SH-SY5Y (cell line): Measurements from ENCODE around the gene GPR65.
A peak's percentile ranks its signal among the peaks of the same experiment; 100 is the strongest.

Source experiments
- GATA2 ChIP-seq: IDR thresholded peaks from 2 replicates; pipeline ENCODE4 v1.6.1; 2011; ENCODE audit warnings: mild to moderate bottlenecking, low read depth, low read length
- GATA3 ChIP-seq: IDR thresholded peaks from 2 replicates; pipeline ENCODE4 v1.6.1; 2011; ENCODE audit warnings: low read depth, mild to moderate bottlenecking, low read length, moderate library complexity

The GPR65 gene

DNA sequence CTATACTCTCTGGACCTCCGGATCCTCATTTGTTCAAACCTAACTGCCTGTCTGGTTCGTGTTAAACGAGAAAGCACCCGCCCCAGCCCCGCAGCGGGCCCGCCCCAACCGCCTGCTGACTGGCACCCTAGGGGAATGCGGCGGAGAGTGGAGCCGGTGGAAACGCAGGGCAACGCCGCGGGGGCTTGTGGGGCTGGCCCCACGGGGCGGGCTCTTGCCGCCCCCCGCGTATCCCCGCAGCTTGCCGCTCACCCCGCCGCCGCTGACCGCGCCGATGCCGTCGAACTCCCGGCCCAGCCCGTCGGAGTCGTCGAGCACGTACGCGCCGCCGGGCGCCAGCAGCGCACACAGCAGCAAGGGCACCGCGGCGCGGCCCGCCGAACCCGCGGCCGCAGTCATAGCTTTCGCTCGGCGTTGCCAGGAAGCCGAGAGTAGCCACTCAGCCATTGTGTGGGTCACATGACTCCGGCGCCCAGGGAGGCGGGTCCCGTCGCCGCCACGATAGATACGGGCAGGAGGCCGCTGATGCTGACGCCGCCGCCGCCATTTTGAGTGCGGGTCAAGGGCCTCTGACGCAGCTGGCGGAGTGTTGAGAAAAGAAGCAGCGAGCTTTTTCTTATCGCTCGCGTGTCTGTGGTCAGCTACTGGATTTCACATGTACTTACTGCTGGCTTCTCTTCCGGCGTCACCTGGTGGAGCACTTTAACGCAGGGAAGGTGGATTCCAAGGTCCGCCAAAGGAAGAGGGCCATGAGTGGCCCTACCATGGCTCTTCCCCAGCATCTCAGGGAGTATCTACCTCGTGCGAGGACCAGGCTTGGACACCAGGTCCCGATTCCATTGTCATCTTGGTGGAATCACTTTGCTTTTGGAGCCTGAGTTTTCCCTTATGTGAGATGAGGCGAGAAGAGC lies 12.0 kb upstream of the GPR65 start, which contains the start of gene GALC:
Gene GALC, minus strand, starts transcription at position 465 of the 911 bp plus-strand sequence. Its CDS starts 18 bp downstream, at position 447.
- TF ChIP-seq GATA2 (0 out of 2 replicates have a peak, but pooled peaks have one; percentile 6), GATA3 (no peak)

DNA sequence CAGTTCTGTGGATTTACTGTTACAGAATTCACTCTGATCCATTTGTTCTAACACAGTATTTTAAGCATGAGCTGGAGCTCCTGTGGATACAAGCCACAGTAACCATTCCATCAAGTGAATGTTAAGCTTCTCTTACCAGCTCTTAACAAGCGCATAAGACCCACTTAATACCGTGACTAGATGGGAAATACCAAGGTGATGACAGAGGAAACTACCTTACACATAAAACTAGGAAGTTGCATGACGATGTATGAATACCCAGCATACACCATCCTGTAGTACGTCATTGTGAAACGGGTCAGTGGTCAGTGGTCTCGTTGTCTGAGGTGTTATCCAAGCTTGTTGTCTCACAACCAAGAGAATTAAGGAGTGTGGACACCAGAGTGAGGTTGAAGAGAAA lies 10.0 kb upstream of the GPR65 start:
- TF ChIP-seq GATA2 (no peak), GATA3 (no peak)

GRCh38 chr14:87995500-87996290 lies 9.2 kb upstream of the GPR65 start:
- no peak for TF ChIP-seq GATA2
- TF ChIP-seq GATA3: no peak

GRCh38 chr14:87996291-87996592 lies 8.7 kb upstream of the GPR65 start:
- TF ChIP-seq GATA2 (no peak), GATA3 (no peak)

- TF ChIP-seq GATA2 (no peak), GATA3 (no peak)
These were observed 6.5 kb upstream of the GPR65 start for GRCh38 chr14:87998482-87998881.

GRCh38 chr14:87999277-87999676 lies 5.7 kb upstream of the GPR65 start:
- TF ChIP-seq GATA2: no peak
- TF ChIP-seq GATA3: no peak

DNA sequence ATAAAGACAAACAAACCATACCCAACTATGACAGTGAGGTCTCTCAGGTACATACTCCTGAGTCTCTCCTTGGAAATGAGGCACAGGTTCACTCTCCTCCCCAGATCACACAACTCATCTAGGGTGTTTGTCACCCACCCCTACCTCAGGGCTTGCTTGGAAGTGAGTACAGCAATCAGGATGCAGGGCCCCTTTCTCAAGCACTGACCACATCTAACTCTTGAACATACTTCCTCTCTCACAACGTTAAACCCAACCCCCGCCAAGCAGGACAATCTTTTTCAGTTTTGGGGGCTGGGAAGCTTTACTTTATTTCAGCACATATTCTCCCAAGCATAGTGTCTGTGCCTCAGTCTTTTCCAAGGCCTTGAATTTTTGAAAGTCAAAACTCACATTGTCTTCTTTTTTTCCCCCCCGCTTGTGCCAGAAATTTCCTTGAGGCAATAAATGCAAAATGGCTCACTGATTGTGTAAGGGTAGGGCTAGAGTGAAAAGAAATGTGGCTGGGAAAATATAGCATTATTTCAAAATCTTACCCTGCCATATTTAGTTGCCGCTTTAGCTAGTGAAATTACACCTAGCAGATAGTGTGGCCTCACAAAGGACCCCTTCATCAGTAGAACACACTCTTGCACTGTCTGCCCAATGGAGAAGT lies 2.4 kb upstream of the GPR65 start:
- TF ChIP-seq GATA2: no peak

GRCh38 chr14:88003425-88003824 lies 1.5 kb upstream of the GPR65 start:
- TF ChIP-seq GATA2 (no peak), GATA3 (no peak)

- TF ChIP-seq GATA2: no peak
- no peak for TF ChIP-seq GATA3
These were observed 364 bp upstream of the GPR65 start for GRCh38 chr14:88004506-88005036.

DNA sequence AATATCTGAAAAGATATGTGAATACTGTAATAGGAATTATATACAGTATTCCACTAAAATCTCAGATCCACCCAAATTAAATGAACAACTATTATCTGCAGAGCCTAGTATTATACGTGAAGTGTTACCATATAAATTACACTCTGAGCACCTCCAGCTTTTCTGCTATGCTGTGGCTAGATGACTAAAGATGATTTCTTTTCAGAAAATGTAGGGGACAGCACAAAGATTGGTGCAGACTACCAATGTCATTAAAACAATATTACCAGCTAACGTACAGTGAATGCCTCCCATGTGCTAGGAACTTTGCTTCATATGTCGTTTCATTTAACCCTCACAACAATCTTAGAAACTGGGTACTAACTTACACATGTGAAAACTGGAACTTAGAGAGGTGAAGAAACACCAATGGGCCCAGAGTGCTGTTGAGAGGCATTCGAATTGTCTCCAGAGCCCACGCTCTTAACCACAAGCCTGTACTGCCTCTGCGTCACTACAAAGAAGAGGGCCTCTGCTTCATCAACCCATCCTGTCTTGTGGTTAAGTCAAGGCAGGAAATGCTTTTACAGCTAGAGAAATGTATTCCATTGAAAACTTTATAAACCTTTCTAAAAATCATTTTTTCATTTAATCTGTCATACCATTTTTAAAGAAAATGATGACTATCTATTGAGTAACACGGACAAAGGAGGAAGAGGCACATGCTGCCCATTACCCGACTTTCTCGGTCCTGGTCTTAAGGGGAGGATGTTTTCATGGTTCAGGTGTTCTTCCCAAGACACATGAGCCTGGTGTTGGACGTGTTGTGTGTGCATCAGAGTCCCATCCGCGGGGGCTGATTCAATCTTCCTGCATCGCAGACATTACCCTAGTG lies 1.3 kb downstream of the GPR65 start:
- TF ChIP-seq GATA2: no peak
- TF ChIP-seq GATA3: no peak

- no peak for TF ChIP-seq GATA3
- no peak for TF ChIP-seq GATA2
These were observed 2.7 kb downstream of the GPR65 start for GRCh38 chr14:88007608-88008007.

GRCh38 chr14:88008039-88008742 lies 3.3 kb downstream of the GPR65 start:
- TF ChIP-seq GATA3 (no peak), GATA2 (no peak)

- TF ChIP-seq GATA3 (no peak), GATA2 (no peak)
These were observed 4.6 kb downstream of the GPR65 start for GRCh38 chr14:88009486-88009885.

DNA sequence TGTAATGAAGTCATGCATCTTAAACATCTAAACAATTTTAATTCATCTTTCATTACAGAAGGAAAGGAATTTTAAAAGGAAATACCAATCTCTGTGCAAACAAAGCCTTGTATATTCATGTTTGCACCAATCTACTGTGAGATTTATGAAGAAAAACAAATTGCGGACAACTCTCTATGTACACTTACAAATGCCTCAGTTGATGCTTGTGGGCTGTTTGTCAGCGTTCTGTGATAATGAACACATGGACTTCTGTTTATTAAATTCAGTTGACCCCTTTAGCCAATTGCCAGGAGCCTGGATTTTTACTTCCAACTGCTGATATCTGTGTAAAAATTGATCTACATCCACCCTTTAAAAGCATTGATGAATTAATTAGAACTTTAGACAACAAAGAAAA lies 5.4 kb downstream of the GPR65 start:
- no peak for TF ChIP-seq GATA3
